ENCODE results near the gene MICU2. TPM values are rescaled to one million over a fixed set of nuclear protein-coding genes. Genes with fewer than 3 reads are reported as not detected.
"Not testable (repeated sequence)": the region's sequence is repeated elsewhere in the genome, so short reads cannot be mapped to it uniquely, and the experiment has no call there.

MICU2 gene
- total RNA-seq, 2 experiments from 2014 or later: 33.8 to 34.0 TPM

DNA sequence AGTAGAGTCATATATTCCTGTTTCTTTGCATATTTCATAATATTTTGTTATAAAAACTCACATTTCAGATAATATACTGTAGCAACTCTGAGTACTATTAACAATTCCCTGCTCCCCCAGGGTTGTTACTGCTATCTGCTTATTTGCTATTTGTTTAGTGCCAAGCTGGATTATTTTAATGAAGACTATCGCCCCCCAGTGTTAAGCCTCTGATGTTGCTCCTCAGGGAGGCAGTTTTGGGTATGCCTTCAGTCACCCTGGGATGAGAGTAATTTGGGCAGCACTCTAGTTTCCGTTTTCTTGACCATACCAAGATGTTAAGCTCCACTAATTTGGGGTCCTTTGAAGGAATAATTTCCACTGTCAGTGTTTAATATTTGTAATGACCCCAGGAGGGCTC is 46.0 kb downstream of the MICU2 start:
- H3K36me3 Mint-ChIP-seq (ENCODE audit: low read depth): peaks cover 40% of the 10 kb centered on the region
- no peak overlapping the region for H3K27ac Mint-ChIP-seq
- H3K4me3 Mint-ChIP-seq: no peak overlapping the region
- H3K27me3 Mint-ChIP-seq: no peaks in the 10 kb centered on the region
- CTCF ChIA-PET: interaction anchor here (0.6 to 1.4 kb wide), 8 partner anchors 8 to 24 kb away, joined by 3 to 5 read pairs (median 4); no protein-coding TSS in a partner anchor
- POLR2A ChIA-PET: interaction anchor here (1.3 kb wide), 1 partner anchor 46 kb away, joined by 4 read pairs; the partner anchor contains the start of gene MICU2
- no peak for DNase-seq
- H3K4me1 Mint-ChIP-seq: no peaks in the 10 kb centered on the region
- H3K9me3 Mint-ChIP-seq: no peaks in the 10 kb centered on the region

DNA sequence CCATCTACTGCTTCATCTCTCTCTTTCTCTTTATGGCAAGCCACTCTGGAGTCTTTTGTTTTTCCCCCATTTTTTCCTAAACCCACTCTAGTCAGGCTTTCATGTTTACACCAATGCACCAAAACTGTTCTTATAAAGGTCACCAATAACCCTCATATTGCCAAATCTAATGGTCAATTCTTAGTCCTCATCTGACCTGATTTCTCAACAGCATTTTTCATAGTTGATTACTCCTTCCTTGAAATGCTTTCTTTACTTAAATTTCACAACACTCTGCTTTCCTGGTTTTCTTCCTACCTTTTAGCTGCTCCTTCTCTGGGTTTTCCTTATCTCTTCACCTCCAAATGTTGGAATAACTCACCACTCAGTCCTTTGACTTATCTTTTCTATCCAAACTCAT is 47.9 kb downstream of the MICU2 start:
- Mint-ChIP-seq H3K27ac (no peak overlapping the region), H3K27me3 (no peaks in the 10 kb centered on the region), H3K4me1 (no peaks in the 10 kb centered on the region), H3K9me3 (no peaks in the 10 kb centered on the region), H3K36me3 (ENCODE audit: low read depth) (peaks cover 33% of the 10 kb centered on the region), H3K4me3 (no peak overlapping the region)
- POLR2A ChIA-PET: no interaction called here
- no peak for DNase-seq
- CTCF ChIA-PET: no interaction called here

DNA sequence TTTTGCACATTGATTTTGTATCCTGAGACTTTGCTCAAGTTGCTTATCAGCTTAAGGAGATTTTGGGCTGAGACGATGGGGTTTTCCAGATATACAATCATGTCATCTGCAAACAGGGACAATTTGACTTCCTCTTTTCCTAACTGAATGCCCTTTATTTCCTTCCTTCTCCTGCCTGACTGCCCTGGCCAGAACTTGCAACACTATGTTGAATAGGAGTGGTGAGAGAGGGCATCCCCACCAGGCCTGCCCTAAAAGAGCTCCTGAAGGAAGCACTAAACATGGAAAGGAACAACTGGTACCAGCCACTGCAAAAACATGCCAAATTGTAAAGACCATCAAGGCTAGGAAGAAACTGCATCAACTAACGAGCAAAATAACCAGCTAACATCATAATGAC is 50.7 kb downstream of the MICU2 start:
- DNase-seq, H3K27me3 Mint-ChIP-seq, H3K27ac Mint-ChIP-seq, CTCF ChIA-PET, H3K9me3 Mint-ChIP-seq, H3K4me3 Mint-ChIP-seq, POLR2A ChIA-PET, H3K4me1 Mint-ChIP-seq: not testable (repeated sequence)
- H3K36me3 Mint-ChIP-seq (ENCODE audit: low read depth): peaks cover 26% of the 10 kb centered on the region

DNA sequence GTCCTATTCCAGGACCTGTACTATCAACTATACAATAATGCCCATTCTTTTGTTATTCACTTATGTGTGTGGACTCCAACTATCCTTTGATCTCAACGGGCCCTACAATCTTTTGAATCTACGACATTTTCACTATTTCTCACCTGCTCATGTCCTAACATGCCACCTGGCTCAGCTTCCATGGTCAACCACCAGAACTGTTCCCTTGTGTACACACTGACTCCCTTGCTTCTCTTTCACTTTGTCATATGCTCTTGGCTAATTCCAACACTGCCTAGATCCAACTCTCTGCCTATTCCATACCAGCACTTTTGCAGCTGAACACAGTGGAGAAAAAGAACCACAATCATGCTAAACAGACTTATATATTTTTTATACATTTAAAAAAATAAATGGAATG is 53.1 kb downstream of the MICU2 start:
- H3K27me3 Mint-ChIP-seq: no peaks in the 10 kb centered on the region
- CTCF ChIA-PET: interaction anchor here (1.0 kb wide), 1 partner anchor 74 kb away, joined by 4 read pairs; no protein-coding TSS in a partner anchor
- POLR2A ChIA-PET: interaction anchor here (1.0 kb wide), 1 partner anchor 21 kb away, joined by 3 read pairs; no protein-coding TSS in a partner anchor
- no peak for DNase-seq
- no peaks in the 10 kb centered on the region for H3K9me3 Mint-ChIP-seq
- H3K27ac Mint-ChIP-seq: no peak overlapping the region
- no peak overlapping the region for H3K4me3 Mint-ChIP-seq
- no peaks in the 10 kb centered on the region for H3K4me1 Mint-ChIP-seq
- peaks cover 20% of the 10 kb centered on the region for H3K36me3 Mint-ChIP-seq (ENCODE audit: low read depth)

DNA sequence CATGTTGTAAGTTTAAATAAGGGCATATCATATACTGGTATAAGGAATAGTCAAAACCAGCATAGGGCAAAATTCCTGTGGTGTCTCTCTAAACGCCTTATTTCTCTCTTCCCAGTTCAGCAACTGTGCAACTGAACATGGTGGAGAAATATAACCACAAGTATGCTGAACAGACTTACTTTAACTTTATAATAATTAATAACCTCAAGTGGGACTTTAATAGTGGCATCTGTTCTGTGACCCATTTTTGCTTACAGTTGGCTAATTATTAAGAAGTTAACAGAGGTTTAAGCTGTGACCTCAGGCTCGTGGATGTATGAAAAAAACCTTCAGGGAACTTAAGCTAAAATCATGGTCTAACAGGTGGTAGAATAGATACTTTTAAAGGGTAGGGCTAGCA is 54.3 kb downstream of the MICU2 start:
- DNase-seq: no peak
- ChIA-PET POLR2A (interaction anchor here (1.0 kb wide), 1 partner anchor 20 kb away, joined by 3 read pairs; no protein-coding TSS in a partner anchor), CTCF (interaction anchor here (1.6 kb wide), 1 partner anchor 9 kb away, joined by 4 read pairs; no protein-coding TSS in a partner anchor)
- no peaks in the 10 kb centered on the region for H3K9me3 Mint-ChIP-seq
- H3K27me3 Mint-ChIP-seq: no peaks in the 10 kb centered on the region
- peaks cover 18% of the 10 kb centered on the region for H3K36me3 Mint-ChIP-seq (ENCODE audit: low read depth)
- H3K4me1 Mint-ChIP-seq: no peaks in the 10 kb centered on the region
- no peak overlapping the region for H3K4me3 Mint-ChIP-seq
- H3K27ac Mint-ChIP-seq: no peak overlapping the region

DNA sequence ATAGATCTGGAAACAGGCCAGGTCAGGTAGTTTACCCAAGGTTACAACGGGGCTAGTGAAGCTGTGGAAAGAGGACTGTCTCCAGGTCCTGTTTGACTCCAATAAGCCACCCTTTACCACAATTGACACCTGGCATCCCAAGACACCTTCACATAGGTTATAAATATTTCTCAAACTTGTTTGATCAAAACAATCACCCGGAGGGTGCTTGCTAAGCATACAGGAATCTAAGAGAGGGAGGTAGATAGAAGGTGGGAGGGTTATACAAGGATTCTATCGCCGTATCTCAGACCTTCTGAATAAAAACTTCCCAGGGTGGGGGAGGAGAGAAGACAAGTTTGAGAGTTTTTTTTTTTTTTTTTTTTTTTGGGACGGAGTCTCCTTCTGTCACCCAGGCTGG is 55.4 kb downstream of the MICU2 start:
- Mint-ChIP-seq H3K27me3 (no peaks in the 10 kb centered on the region), H3K4me3 (no peak overlapping the region), H3K9me3 (no peaks in the 10 kb centered on the region), H3K27ac (no peak overlapping the region), H3K4me1 (no peaks in the 10 kb centered on the region), H3K36me3 (ENCODE audit: low read depth) (peaks cover 13% of the 10 kb centered on the region)
- CTCF ChIA-PET: interaction anchor here (0.7 kb wide), 1 partner anchor 269 kb away, joined by 8 read pairs; no protein-coding TSS in a partner anchor
- DNase-seq: no peak
- POLR2A ChIA-PET: no interaction called here

DNA sequence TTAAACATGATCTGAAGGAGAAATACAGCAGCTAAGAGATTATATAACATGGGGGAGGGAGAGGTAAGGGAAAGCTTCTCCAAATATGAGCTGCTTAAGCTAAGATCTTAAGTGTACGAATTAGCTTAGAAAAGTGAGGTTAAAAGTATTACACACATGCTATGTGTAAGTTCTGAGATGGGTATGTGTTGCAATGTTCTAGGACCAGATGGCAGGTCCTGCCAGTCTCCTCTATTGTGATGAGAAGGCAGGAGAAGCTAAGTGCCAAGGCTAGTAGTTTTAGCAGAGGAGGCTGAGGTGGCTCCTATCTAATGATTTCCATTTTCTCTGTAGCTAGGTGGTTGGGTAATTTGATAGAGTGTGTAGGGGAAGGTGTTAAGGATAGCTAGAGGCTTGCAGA is 57.6 kb downstream of the MICU2 start:
- H3K4me3 Mint-ChIP-seq: no peak overlapping the region
- POLR2A ChIA-PET: no interaction called here
- H3K4me1 Mint-ChIP-seq: no peaks in the 10 kb centered on the region
- no peak overlapping the region for H3K27ac Mint-ChIP-seq
- no peaks in the 10 kb centered on the region for H3K27me3 Mint-ChIP-seq
- peaks cover 7% of the 10 kb centered on the region for H3K36me3 Mint-ChIP-seq (ENCODE audit: low read depth)
- DNase-seq: no peak
- CTCF ChIA-PET: interaction anchor here (0.8 to 0.9 kb wide), 2 partner anchors 12 to 69 kb away, joined by 3 read pairs; no protein-coding TSS in a partner anchor
- no peaks in the 10 kb centered on the region for H3K9me3 Mint-ChIP-seq

DNA sequence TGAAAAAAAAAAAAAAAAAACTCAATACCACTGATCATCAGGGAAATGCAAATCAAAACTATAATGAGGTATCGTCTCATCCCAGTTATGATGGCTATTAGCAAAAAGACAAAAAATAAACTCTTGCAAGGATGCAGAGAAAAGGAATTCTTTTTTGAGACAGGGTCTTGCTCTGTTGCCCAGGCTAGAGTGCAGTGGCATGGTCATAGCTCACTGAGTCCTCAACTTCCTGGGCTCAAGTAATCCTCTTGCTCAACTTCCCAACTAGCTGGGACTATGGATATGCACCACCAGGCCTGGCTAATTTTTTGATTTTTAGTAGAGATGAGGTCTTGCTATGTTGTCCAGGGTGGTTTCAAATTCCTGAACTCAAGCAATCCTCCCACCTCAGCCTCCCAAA is 59.5 kb downstream of the MICU2 start:
- CTCF ChIA-PET: no interaction called here
- no peaks in the 10 kb centered on the region for H3K27me3 Mint-ChIP-seq
- no peak overlapping the region for H3K4me3 Mint-ChIP-seq
- H3K36me3 Mint-ChIP-seq (ENCODE audit: low read depth): peaks cover 7% of the 10 kb centered on the region
- POLR2A ChIA-PET: no interaction called here
- no peaks in the 10 kb centered on the region for H3K4me1 Mint-ChIP-seq
- DNase-seq: no peak
- no peak overlapping the region for H3K27ac Mint-ChIP-seq
- no peaks in the 10 kb centered on the region for H3K9me3 Mint-ChIP-seq

DNA sequence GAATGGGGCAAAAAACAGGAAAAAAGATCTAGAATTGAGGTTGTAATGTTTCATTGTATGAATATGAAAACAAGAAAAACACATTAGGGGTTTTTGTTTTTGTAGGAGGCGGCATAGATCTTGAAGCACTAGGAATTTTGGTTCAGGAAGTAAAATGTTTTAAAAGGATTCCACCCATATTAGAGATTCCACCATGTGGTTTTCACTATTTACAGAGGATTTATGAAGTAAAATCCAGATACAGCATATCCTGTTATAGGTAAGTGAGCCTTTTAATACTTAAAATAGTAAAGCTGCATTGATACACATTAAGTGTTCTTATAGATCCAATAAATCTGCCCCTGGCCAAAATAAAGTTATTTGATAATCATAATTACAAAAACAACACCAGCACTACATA is 61.4 kb downstream of the MICU2 start:
- H3K27ac Mint-ChIP-seq: no peak overlapping the region
- no peak overlapping the region for H3K4me3 Mint-ChIP-seq
- no peaks in the 10 kb centered on the region for H3K9me3 Mint-ChIP-seq
- no peaks in the 10 kb centered on the region for H3K27me3 Mint-ChIP-seq
- ChIA-PET CTCF (no interaction called here), POLR2A (no interaction called here)
- H3K36me3 Mint-ChIP-seq (ENCODE audit: low read depth): peaks cover 19% of the 10 kb centered on the region
- DNase-seq: no peak
- H3K4me1 Mint-ChIP-seq: no peaks in the 10 kb centered on the region

DNA sequence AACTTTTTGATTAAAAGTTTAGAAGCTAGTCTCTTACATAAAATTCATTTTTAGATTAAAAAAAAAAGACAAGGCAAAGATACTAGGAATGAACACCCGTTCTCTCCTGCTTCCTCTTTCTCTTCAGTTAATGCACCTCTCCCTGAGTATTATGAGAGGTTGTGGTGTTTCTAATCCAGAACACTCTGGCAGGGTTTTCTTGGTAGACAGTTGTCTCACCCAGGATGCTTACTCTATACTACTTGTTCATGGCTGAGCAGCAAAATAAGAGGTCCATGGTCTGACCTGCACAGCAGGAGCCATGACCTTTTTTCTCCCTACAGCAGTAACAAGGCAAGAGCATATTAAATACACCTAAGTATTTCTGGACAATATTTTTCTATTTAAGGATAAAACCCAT is 62.0 kb downstream of the MICU2 start:
- no peak overlapping the region for H3K4me3 Mint-ChIP-seq
- no peak for DNase-seq
- H3K4me1 Mint-ChIP-seq: no peaks in the 10 kb centered on the region
- peaks cover 22% of the 10 kb centered on the region for H3K36me3 Mint-ChIP-seq (ENCODE audit: low read depth)
- POLR2A ChIA-PET: no interaction called here
- CTCF ChIA-PET: no interaction called here
- no peaks in the 10 kb centered on the region for H3K9me3 Mint-ChIP-seq
- no peaks in the 10 kb centered on the region for H3K27me3 Mint-ChIP-seq
- H3K27ac Mint-ChIP-seq: no peak overlapping the region

DNA sequence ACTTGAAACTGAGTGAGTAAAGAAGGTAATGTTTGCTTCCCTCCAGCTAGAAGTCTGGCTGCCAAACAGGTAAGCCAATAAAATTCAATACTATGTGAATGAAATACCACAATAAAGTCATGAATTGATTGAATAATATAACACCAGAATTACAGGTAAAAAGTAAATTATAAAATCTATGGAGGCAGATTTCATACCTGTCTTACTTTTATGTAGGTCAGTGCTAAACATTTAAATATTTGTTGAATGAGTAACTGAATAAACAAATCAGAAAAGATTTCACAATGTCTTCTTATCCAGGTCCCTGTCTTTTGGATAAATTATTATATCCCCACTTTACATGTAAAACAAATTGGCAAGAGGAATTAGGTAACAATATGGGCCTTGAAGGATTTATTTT is 62.7 kb downstream of the MICU2 start:
- H3K27me3 Mint-ChIP-seq: no peaks in the 10 kb centered on the region
- ChIA-PET POLR2A (no interaction called here), CTCF (no interaction called here)
- H3K9me3 Mint-ChIP-seq: no peaks in the 10 kb centered on the region
- H3K4me3 Mint-ChIP-seq: no peak overlapping the region
- no peak overlapping the region for H3K27ac Mint-ChIP-seq
- H3K4me1 Mint-ChIP-seq: no peaks in the 10 kb centered on the region
- H3K36me3 Mint-ChIP-seq (ENCODE audit: low read depth): peaks cover 20% of the 10 kb centered on the region
- DNase-seq: no peak

DNA sequence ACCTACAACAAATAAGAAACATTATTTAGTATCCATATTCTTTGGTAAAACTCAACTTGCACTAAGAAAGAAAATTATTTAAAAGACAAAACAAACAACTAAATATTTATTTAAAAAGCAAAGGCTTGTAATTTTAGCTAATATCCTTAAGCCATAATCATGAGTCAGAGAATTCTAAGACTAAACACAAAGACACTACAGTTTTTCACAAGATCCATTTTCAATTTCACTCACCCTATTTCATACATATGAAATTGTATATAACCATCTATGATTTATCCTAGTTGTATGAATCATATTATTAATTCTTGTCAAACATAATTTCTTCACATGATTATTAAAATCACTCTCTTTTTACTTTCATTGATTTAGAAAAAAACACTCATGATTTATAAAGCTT is 64.3 kb downstream of the MICU2 start:
- Mint-ChIP-seq H3K4me1 (no peaks in the 10 kb centered on the region), H3K27me3 (no peaks in the 10 kb centered on the region), H3K36me3 (ENCODE audit: low read depth) (peaks cover 15% of the 10 kb centered on the region), H3K9me3 (no peaks in the 10 kb centered on the region), H3K27ac (no peak overlapping the region), H3K4me3 (no peak overlapping the region)
- POLR2A ChIA-PET: no interaction called here
- CTCF ChIA-PET: no interaction called here
- DNase-seq: no peak

DNA sequence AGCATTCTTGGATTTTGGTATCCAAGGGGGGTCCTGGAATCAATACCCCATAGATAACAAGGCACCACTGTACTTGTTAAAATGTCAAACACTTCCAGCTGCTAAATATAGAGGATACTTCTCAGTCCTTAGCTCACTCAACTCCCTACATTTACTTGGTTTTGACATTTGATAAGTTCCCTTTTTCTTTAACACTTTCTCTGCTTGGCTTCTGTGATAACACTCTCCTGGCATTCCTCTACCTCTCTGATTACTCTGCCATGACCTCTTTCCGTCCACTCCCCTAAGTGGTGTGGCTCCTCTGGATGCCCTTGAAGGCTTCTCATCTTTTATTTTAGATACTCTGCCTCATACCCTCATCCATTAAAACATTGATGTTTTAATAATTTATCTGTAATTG is 65.2 kb downstream of the MICU2 start:
- ChIA-PET CTCF (no interaction called here), POLR2A (no interaction called here)
- no peaks in the 10 kb centered on the region for H3K9me3 Mint-ChIP-seq
- H3K27me3 Mint-ChIP-seq: no peaks in the 10 kb centered on the region
- no peaks in the 10 kb centered on the region for H3K4me1 Mint-ChIP-seq
- no peak for DNase-seq
- H3K36me3 Mint-ChIP-seq (ENCODE audit: low read depth): peaks cover 15% of the 10 kb centered on the region
- no peak overlapping the region for H3K27ac Mint-ChIP-seq
- no peak overlapping the region for H3K4me3 Mint-ChIP-seq

DNA sequence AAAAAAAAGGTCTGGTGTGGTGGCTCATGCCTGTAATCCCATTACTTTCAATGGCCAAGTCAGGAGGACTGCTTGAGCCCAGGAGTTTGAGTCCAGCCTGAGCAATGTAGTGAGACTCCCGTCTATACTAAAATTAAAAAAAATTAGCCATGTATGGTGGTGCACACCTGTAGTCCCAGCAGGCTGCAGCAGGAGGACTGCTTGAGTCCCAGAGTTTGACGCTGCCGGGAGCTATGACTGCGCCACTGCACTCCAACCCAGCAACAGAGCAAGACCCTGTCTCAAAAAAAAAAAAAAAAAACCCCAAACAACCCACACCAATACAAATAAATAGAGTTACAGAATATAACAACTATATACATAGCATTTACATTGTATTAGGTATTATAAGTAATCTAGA is 65.7 kb downstream of the MICU2 start:
- no peak overlapping the region for H3K4me3 Mint-ChIP-seq
- peaks cover 15% of the 10 kb centered on the region for H3K36me3 Mint-ChIP-seq (ENCODE audit: low read depth)
- H3K9me3 Mint-ChIP-seq: no peaks in the 10 kb centered on the region
- CTCF ChIA-PET: no interaction called here
- no peaks in the 10 kb centered on the region for H3K4me1 Mint-ChIP-seq
- no peak overlapping the region for H3K27ac Mint-ChIP-seq
- DNase-seq: no peak
- POLR2A ChIA-PET: no interaction called here
- H3K27me3 Mint-ChIP-seq: no peaks in the 10 kb centered on the region

Measured in activated CD4-positive, alpha-beta memory T cell treated with anti-CD3 and anti-CD28 coated beads, Interleukin-2, amount 10 ng/mL, durations not matched to agents 7 days and 5 days (primary cell).